B cell (primary cell): ENCODE measurements around the gene PLCB4.

Source experiments
- CTCF ChIP-seq: fragments of 200-600 bp; IDR thresholded peaks from one replicate; pipeline ENCODE4 v1.8.0; 2022; ENCODE audit warnings: antibody characterized with exemption, mild to moderate bottlenecking
- EZH2 ChIP-seq: IDR thresholded peaks from 2 replicates; pipeline ENCODE4 v1.6.1; 2012; ENCODE audit warnings: borderline replicate concordance, low read depth, mild to moderate bottlenecking, moderate library complexity, low read length; ENCODE audit not compliant: insufficient read depth, poor library complexity, severe bottlenecking

GRCh38 chr20:9332791-9333479 is 264.0 kb downstream of the PLCB4 start:
- TF ChIP-seq CTCF (no peak), EZH2 (no peak)
